SK-N-MC (cell line): Measurements from ENCODE around the gene NELFB.

Experiments used
- DNase-seq: peaks from one replicate; pipeline ENCODE4 v3.0.0-alpha.2; 2011; ENCODE audit warnings: low read depth, low spot score
- H3K27ac ChIP-seq: fragments of 200-600 bp; sonication (generic); 2 replicates; pipeline ENCODE4 v1.5.1; 2016; ENCODE audit warnings: mixed run types
- H3K36me3 ChIP-seq: fragments of 200-600 bp; sonication (generic); 2 replicates; pipeline ENCODE4 v1.6.1; 2017; ENCODE audit warnings: antibody characterized with exemption, low read length, mixed read lengths; ENCODE audit not compliant: insufficient read depth
- H3K4me3 ChIP-seq: fragments of 200-600 bp; sonication (generic); 2 replicates; pipeline ENCODE4 v1.5.1; 2016
- H3K9ac ChIP-seq: fragments of 200-600 bp; sonication (generic); 2 replicates; pipeline ENCODE4 v1.8.0; 2017; ENCODE audit warnings: mixed run types, mixed read lengths; ENCODE audit not compliant: insufficient read length
- H3K9me3 ChIP-seq: fragments of 200-600 bp; sonication (generic); 2 replicates; pipeline ENCODE4 v1.6.1; 2017; ENCODE audit warnings: low read depth, mild to moderate bottlenecking, antibody characterized with exemption, low read length, moderate library complexity, mixed read lengths
- EZH2 ChIP-seq: fragments of 200-600 bp; sonication (generic); IDR thresholded peaks from one replicate; pipeline ENCODE4 v1.6.1; 2017; ENCODE audit warnings: antibody characterized with exemption
- FOXP2 ChIP-seq: optimal IDR thresholded peaks from 2 replicates; pipeline ENCODE3; 2011; ENCODE audit warnings: mild to moderate bottlenecking, moderate library complexity; ENCODE audit not compliant: insufficient read depth; ENCODE audit errors: extremely low read length, control extremely low read depth
- POLR2AphosphoS5 ChIP-seq: IDR thresholded peaks from 2 replicates; pipeline ENCODE4 v1.6.1; 2012; ENCODE audit warnings: mild to moderate bottlenecking, low read depth, low read length, borderline replicate concordance

The NELFB gene

GRCh38 chr9:137221506-137222111 lies 33.5 kb upstream of the NELFB start:
- Histone ChIP-seq H3K27ac (no peak overlapping the region), H3K9me3 (no peaks in the 10 kb centered on the region), H3K4me3 (peak overlapping the region; percentile 74), H3K36me3 (no peaks in the 10 kb centered on the region), H3K9ac (peak overlapping the region; percentile 41)
- no peak for TF ChIP-seq EZH2
- no peak for DNase-seq

- Histone ChIP-seq H3K4me3 (peak within 1 kb of the TSS; percentile 97), H3K36me3 (no peaks in the 10 kb centered on the region), H3K9ac (peak within 1 kb of the TSS; percentile 45), H3K27ac (no peak within 1 kb of the TSS), H3K9me3 (no peaks in the 10 kb centered on the region)
- no peak for DNase-seq
- TF ChIP-seq FOXP2 (no peak), POLR2AphosphoS5 (no peak), EZH2 (no peak)
These were observed 32.7 kb upstream of the NELFB start, which contains the start of gene RNF208 for GRCh38 chr9:137222190-137223077. Gene RNF208 (minus strand): TSS chr9:137222240. CDS start chr9:137221212, 1,028 bp downstream.

- TF ChIP-seq FOXP2 (no peak), POLR2AphosphoS5 (peak; percentile 86), EZH2 (no peak)
- H3K36me3 ChIP-seq, result no peaks in the 10 kb centered on the region
- DNase-seq, result peak; percentile 90
- H3K9ac ChIP-seq, result peak overlapping the region; percentile 99
- no peaks in the 10 kb centered on the region for H3K9me3 ChIP-seq
- H3K27ac ChIP-seq, result peak overlapping the region; percentile 81
- H3K4me3 ChIP-seq, result peak overlapping the region; percentile 97
These were observed 31.8 kb upstream of the NELFB start for GRCh38 chr9:137223078-137223970.

DNA sequence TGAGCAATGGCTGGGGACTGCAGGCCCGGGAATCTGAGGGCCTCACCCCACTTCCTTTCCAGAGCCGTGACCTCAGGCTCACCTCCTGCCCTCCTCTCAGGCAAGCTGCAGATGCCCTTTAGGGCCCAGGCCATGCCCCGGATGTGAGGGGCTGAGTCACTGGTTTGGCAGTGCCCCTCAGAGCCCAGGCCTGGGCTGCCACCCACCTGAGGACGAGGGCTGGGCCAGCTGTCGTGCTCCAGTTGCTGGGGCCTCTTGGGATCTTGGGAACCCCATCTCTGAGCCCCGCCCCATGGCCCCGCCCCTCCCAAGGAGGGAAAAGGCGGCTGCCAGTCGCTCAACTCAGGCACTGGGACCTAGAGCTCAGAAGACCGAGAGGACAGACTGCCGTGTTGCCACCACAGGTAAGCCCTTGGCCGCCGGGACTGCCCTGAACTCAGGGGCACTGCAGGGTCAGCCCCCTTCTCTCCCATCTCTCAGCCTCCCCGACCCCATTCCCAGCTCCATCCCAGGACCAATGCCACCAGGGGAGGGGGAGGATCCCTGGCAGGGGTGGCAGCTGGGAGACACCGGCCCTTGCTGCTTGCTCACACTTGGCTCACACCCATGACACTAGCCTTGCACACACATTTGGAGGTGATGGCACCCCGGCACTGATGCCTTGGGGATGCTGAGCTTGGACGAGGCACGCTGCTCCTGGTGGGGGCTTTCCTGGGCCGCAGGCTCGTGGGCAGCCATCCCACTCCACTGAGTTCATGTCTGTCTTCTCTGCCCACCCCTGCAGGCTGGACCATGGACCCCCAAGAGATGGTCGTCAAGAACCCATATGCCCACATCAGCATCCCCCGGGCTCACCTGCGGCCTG lies 30.1 kb upstream of the NELFB start, which contains the start of gene CYSRT1:
Gene CYSRT1, plus strand, starts transcription at position 345 of the 865 bp plus-strand sequence. Its CDS starts 448 bp downstream, at position 793.
- Histone ChIP-seq H3K36me3 (no peaks in the 10 kb centered on the region), H3K4me3 (peak within 1 kb of the TSS; percentile 97), H3K9me3 (no peaks in the 10 kb centered on the region), H3K9ac (peak within 1 kb of the TSS; percentile 99), H3K27ac (peak within 1 kb of the TSS; percentile 81)
- DNase-seq, result no peak
- TF ChIP-seq EZH2, result no peak
- TF ChIP-seq FOXP2, result no peak
- TF ChIP-seq POLR2AphosphoS5, result no peak

GRCh38 chr9:137225699-137226331 lies 29.3 kb upstream of the NELFB start:
- no peak overlapping the region for H3K9ac ChIP-seq
- H3K27ac ChIP-seq, result no peak overlapping the region
- TF ChIP-seq FOXP2 (no peak), EZH2 (no peak), POLR2AphosphoS5 (no peak)
- no peaks in the 10 kb centered on the region for H3K36me3 ChIP-seq
- no peak overlapping the region for H3K4me3 ChIP-seq
- no peak for DNase-seq
- H3K9me3 ChIP-seq, result no peaks in the 10 kb centered on the region

DNA sequence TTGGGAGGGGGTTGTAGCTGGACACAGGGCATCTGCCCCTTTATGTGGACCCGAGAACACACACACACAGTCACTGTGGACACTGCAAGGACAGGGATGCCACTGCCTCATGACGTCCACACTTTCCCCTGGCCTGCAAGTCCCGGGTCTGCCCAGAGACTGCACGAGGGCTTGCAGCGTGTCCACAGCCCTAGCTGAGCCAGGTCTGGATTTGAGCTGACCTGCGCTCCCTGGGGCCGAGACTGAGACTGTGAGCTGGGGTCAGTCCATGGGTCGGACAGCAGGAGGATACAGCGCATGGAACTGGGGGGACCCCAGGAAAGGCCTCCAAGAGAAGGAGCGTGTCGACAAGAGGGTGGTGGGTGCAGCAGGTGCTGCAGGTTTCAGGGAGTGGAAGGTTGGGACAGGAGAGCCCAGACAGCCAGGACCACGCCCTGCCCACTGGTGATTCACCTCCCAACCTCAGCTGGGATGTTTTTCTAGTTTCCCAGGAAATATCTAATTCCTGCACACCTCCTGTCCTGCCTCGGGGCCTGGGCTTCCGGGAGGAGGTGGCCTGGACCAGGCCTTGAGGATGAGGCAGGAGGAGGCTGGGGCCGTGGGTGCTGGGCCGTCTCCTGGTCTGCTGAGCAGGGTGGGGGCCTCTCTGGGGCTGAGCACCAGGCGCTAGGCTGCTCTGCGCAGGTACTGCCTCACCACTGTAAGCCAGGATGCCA lies 28.6 kb upstream of the NELFB start:
- no peak for TF ChIP-seq POLR2AphosphoS5
- no peak for TF ChIP-seq FOXP2
- no peak for TF ChIP-seq EZH2
- Histone ChIP-seq H3K36me3 (no peaks in the 10 kb centered on the region), H3K9me3 (no peaks in the 10 kb centered on the region), H3K4me3 (no peak overlapping the region), H3K27ac (no peak overlapping the region), H3K9ac (no peak overlapping the region)
- no peak for DNase-seq

GRCh38 chr9:137227054-137227852 lies 27.9 kb upstream of the NELFB start, which contains the start of gene RNF224:
Gene RNF224 (plus strand): TSS chr9:137227502. CDS start chr9:137228336, 834 bp downstream.
- Histone ChIP-seq H3K9ac (no peak within 1 kb of the TSS), H3K9me3 (no peaks in the 10 kb centered on the region), H3K4me3 (no peak within 1 kb of the TSS), H3K27ac (no peak within 1 kb of the TSS), H3K36me3 (no peaks in the 10 kb centered on the region)
- TF ChIP-seq EZH2 (no peak), FOXP2 (no peak), POLR2AphosphoS5 (no peak)
- DNase-seq, result no peak
